ENCODE data around the gene GNAQ.
"Not testable (repeated sequence)": the region's sequence is repeated elsewhere in the genome, so short reads cannot be mapped to it uniquely, and the experiment has no call there.

Gene GNAQ

GRCh38 chr9:78064075-78064474 is 32.5 kb upstream of the GNAQ start:
- DNase-seq, result no peak
- no peak for TF ChIP-seq CTCF (IDR thresholded peaks at IDR 0.05)
- Mint-ChIP-seq H3K4me1 (no peaks in the 10 kb centered on the region), H3K27ac (no peak overlapping the region), H3K9me3 (peaks cover 30% of the 10 kb centered on the region), H3K27me3 (ENCODE audit: low read depth, poor library complexity) (peaks cover 11% of the 10 kb centered on the region), H3K36me3 (ENCODE audit: low read depth) (no peaks in the 10 kb centered on the region), H3K4me3 (no peak overlapping the region)

GRCh38 chr9:78062710-78063109 is 31.1 kb upstream of the GNAQ start:
- no peaks in the 10 kb centered on the region for H3K36me3 Mint-ChIP-seq (ENCODE audit: low read depth)
- H3K4me3 Mint-ChIP-seq, result no peak overlapping the region
- TF ChIP-seq CTCF (IDR thresholded peaks at IDR 0.05), result no peak
- DNase-seq, result no peak
- no peak overlapping the region for H3K27ac Mint-ChIP-seq
- H3K4me1 Mint-ChIP-seq, result no peaks in the 10 kb centered on the region
- H3K9me3 Mint-ChIP-seq, result peaks cover 44% of the 10 kb centered on the region
- peaks cover 11% of the 10 kb centered on the region for H3K27me3 Mint-ChIP-seq (ENCODE audit: low read depth, poor library complexity)

GRCh38 chr9:78054218-78054617 is 22.6 kb upstream of the GNAQ start:
- DNase-seq; H3K27ac Mint-ChIP-seq; H3K36me3 Mint-ChIP-seq (ENCODE audit: low read depth); H3K27me3 Mint-ChIP-seq (ENCODE audit: low read depth, poor library complexity); H3K4me1 Mint-ChIP-seq; H3K4me3 Mint-ChIP-seq: not testable (repeated sequence)
- peaks cover 30% of the 10 kb centered on the region for H3K9me3 Mint-ChIP-seq

GRCh38 chr9:78053627-78054026 is 22.0 kb upstream of the GNAQ start:
- Mint-ChIP-seq H3K9me3 (peaks cover 24% of the 10 kb centered on the region), H3K4me1 (no peaks in the 10 kb centered on the region), H3K4me3 (no peak overlapping the region), H3K36me3 (ENCODE audit: low read depth) (no peaks in the 10 kb centered on the region), H3K27me3 (ENCODE audit: low read depth, poor library complexity) (no peaks in the 10 kb centered on the region), H3K27ac (no peak overlapping the region)
- DNase-seq, result no peak
- TF ChIP-seq CTCF (IDR thresholded peaks at IDR 0.05), result no peak

- H3K27me3 Mint-ChIP-seq (ENCODE audit: low read depth, poor library complexity), result no peaks in the 10 kb centered on the region
- H3K27ac Mint-ChIP-seq, result no peak overlapping the region
- H3K4me3 Mint-ChIP-seq, result no peak overlapping the region
- DNase-seq, result no peak
- H3K4me1 Mint-ChIP-seq, result no peaks in the 10 kb centered on the region
- H3K36me3 Mint-ChIP-seq (ENCODE audit: low read depth), result no peaks in the 10 kb centered on the region
- TF ChIP-seq CTCF (IDR thresholded peaks at IDR 0.05), result no peak
- peaks cover 2% of the 10 kb centered on the region for H3K9me3 Mint-ChIP-seq
Measured at GRCh38 chr9:78050421-78050820, 18.8 kb upstream of the GNAQ start.

- Mint-ChIP-seq H3K27me3 (ENCODE audit: low read depth, poor library complexity) (no peaks in the 10 kb centered on the region), H3K27ac (no peak overlapping the region), H3K36me3 (ENCODE audit: low read depth) (no peaks in the 10 kb centered on the region), H3K4me3 (no peak overlapping the region), H3K9me3 (no peaks in the 10 kb centered on the region), H3K4me1 (no peaks in the 10 kb centered on the region)
- TF ChIP-seq CTCF (IDR thresholded peaks at IDR 0.05), result no peak
- no peak for DNase-seq
Measured at GRCh38 chr9:78049484-78049883, 17.9 kb upstream of the GNAQ start.
